K562 (cell line): ENCODE measurements around the gene ARHGAP26. TPM values are rescaled to one million over a fixed set of nuclear protein-coding genes. Genes with fewer than 3 reads are reported as not detected.

ENCODE experiments used
- ATAC-seq: fragments of 200-7000 bp; cut with Tn5 transposase; 3 replicates; pipeline ENCODE4 v1.9.1; 2020; ENCODE audit warnings: moderate library complexity
- BruUV-seq: library from RNA; stranded (reverse); fragments of 400-500 nt; replicated peaks from 2 replicates; lab custom pipeline; 2021; lab: Mats Ljungman, UMichigan
- CTCF ChIA-PET: fragments of 300-600 bp; formaldehyde crosslinking; extraction: SDS; loops from one replicate; lab custom pipeline; 2021; ENCODE audit warnings: low intra/inter-chr PET ratio; lab: Yijun Ruan, JAX
- POLR2A ChIA-PET: fragments of 300-600, 350-650 bp; sonication (Branson Sonifier 250); formaldehyde crosslinking; extraction: SDS; loops from one replicate; lab custom pipeline; 2021; ENCODE audit warnings: antibody characterized with exemption, inconsistent platforms; lab: Yijun Ruan, JAX
- DNase-seq, 4 experiments: peaks; one replicate each; pipeline versions ENCODE4 v3.0.0 to v3.0.0-alpha.2; 2011 to 2018; ENCODE audit warnings: low spot score in 3 of 4, mixed read lengths in 3 of 4; ENCODE audit errors: extremely low read depth in 1 of 4
- FAIRE-seq: peaks from 2 replicates; lab custom pipeline; 2011; peaks lifted over from hg19 to GRCh38; lab: Jason Lieb, UNC
- H2AFZ ChIP-seq: 2 replicates; pipeline ENCODE4 v1.6.0; 2011; ENCODE audit warnings: low read depth, low read length, control low read depth, inconsistent platforms
- H3K27ac ChIP-seq: fragments of 200-600 bp; 3 replicates; pipeline ENCODE4 v1.8.0; 2011; ENCODE audit warnings: low read depth, mild to moderate bottlenecking, control low read depth, inconsistent platforms, low read length, moderate library complexity, mixed read lengths; ENCODE audit errors: extremely low read depth
- H3K27me3 ChIP-seq, 2 experiments: fragments of 300-600 bp in 1 of 2; 2 replicates in 1 of 2; 3 replicates in 1 of 2; pipeline versions ENCODE4 v1.6.0 to v1.8.0; 2011; ENCODE audit warnings: inconsistent platforms in 2 of 2, low read length in 2 of 2, mild to moderate bottlenecking in 1 of 2, mixed read lengths in 1 of 2, moderate library complexity in 1 of 2; ENCODE audit not compliant: control insufficient read depth in 2 of 2, insufficient read depth in 2 of 2
- H3K36me3 ChIP-seq: fragments of 300-600 bp; 3 replicates; pipeline ENCODE4 v1.8.0; 2011; ENCODE audit warnings: mild to moderate bottlenecking, low read length, inconsistent platforms; ENCODE audit not compliant: control insufficient read depth, insufficient read depth
- H3K4me1 ChIP-seq, 2 experiments: fragments of 200-600 bp in 1 of 2; replicated peaks in 1 of 2; 2 replicates in 1 of 2; 3 replicates in 1 of 2; pipeline versions ENCODE4 v1.5.1 to v1.8.0; 2011; ENCODE audit warnings: inconsistent platforms in 2 of 2, low read length in 2 of 2, mild to moderate bottlenecking in 1 of 2, mixed read lengths in 1 of 2, moderate library complexity in 1 of 2; ENCODE audit not compliant: control insufficient read depth in 2 of 2, insufficient read depth in 2 of 2
- H3K4me2 ChIP-seq: 2 replicates; pipeline ENCODE4 v1.6.1; 2011; ENCODE audit warnings: low read length, control low read depth, inconsistent platforms, mixed read lengths; ENCODE audit not compliant: insufficient read depth
- H3K4me3 ChIP-seq: fragments of 200-600 bp; sonication (generic), shearing (Covaris generic); 2 replicates; pipeline ENCODE4 v1.5.1; 2016; ENCODE audit warnings: control low read depth, inconsistent platforms
- H3K79me2 ChIP-seq: fragments of 200-600 bp; 3 replicates; pipeline ENCODE4 v1.8.0; 2011; ENCODE audit warnings: low read length, inconsistent platforms; ENCODE audit not compliant: control insufficient read depth, insufficient read depth
- H3K9ac ChIP-seq, 2 experiments: 2 replicates each; pipeline versions ENCODE4 v1.6.0 to v1.6.1; 2011; ENCODE audit warnings: low read depth in 2 of 2, low read length in 2 of 2, control low read depth in 1 of 2, inconsistent platforms in 1 of 2, mild to moderate bottlenecking in 1 of 2, mixed read lengths in 1 of 2; ENCODE audit not compliant: insufficient read depth in 1 of 2
- H3K9me1 ChIP-seq: one replicate; pipeline ENCODE4 v1.6.0; 2011; ENCODE audit warnings: inconsistent platforms, mild to moderate bottlenecking, low read length, moderate library complexity; ENCODE audit not compliant: control insufficient read depth, insufficient read depth
- H3K9me3 ChIP-seq: replicated peaks from 2 replicates; pipeline ENCODE4 v1.5.1; 2011; ENCODE audit warnings: low read depth, low read length, inconsistent platforms; ENCODE audit not compliant: control insufficient read depth, insufficient read depth
- H4K20me1 ChIP-seq: replicated peaks from 2 replicates; pipeline ENCODE4 v1.6.1; 2011; ENCODE audit warnings: low read length, inconsistent platforms, mixed read lengths; ENCODE audit not compliant: control insufficient read depth, insufficient read depth
- DACH1 ChIP-seq: fragments of 450-650 bp; IDR thresholded peaks from 2 replicates; pipeline ENCODE4 v1.6.1; 2018; ENCODE audit not compliant: partially characterized antibody
- GTF3C2 ChIP-seq: IDR thresholded peaks from 3 replicates; pipeline ENCODE4 v1.6.1; 2011; ENCODE audit warnings: borderline replicate concordance, mild to moderate bottlenecking, moderate library complexity; ENCODE audit not compliant: insufficient read length; ENCODE audit errors: extremely low read depth
- NR2C2 ChIP-seq, 2 experiments: fragments of 200-800 bp in 1 of 2; sonication (Bioruptor generic) in 1 of 2; sonication (generic) in 1 of 2; formaldehyde crosslinking in 1 of 2; IDR thresholded peaks; 2 replicates each; pipeline versions ENCODE4 v1.6.1 to v1.8.0; 2016 to 2022; ENCODE audit warnings: mild to moderate bottlenecking in 1 of 2, missing compliant biosample characterization in 1 of 2, missing genetic modification characterization in 1 of 2, missing genetic modification reagents in 1 of 2
- RAD51 ChIP-seq: fragments of 450-650 bp; IDR thresholded peaks from 2 replicates; pipeline ENCODE4 v1.7.1; 2016; ENCODE audit warnings: low read depth, mild to moderate bottlenecking, borderline replicate concordance
- RFX7 ChIP-seq: fragments of 250-450 bp; sonication (Bioruptor Pico); IDR thresholded peaks from 2 replicates; pipeline ENCODE4 v1.5.1; 2021; ENCODE audit warnings: mild to moderate bottlenecking
- SETDB1 ChIP-seq: IDR thresholded peaks from one replicate; pipeline ENCODE4 v1.6.1; 2012; ENCODE audit warnings: low read length, control low read depth, inconsistent platforms
- TAF7 ChIP-seq: fragments of 450-650 bp; IDR thresholded peaks from 2 replicates; pipeline ENCODE4 v1.6.1; 2016; ENCODE audit warnings: missing genetic modification characterization, missing compliant biosample characterization
- VEZF1 ChIP-seq: fragments of 200-800 bp; sonication (Bioruptor generic); IDR thresholded peaks from 2 replicates; pipeline ENCODE4 v1.6.1; 2017; ENCODE audit warnings: missing genetic modification characterization, missing compliant biosample characterization
- WGBS: fragments of 100-300 bp; shearing (Covaris generic); methylation state at CpG from one replicate; pipeline ENCODE4 v1.1.6; 2016; ENCODE audit warnings: low coverage, mixed read lengths; ENCODE audit not compliant: insufficient coverage; ENCODE audit errors: missing lambda C conversion rate; 5-methylcytosine and 5-hydroxymethylcytosine counted together
- in situ Hi-C: fragments of 300-500 bp; cut with MboI; formaldehyde crosslinking; loops from 4 replicates; pipeline ENCODE4 v1.15.0; 2018; ENCODE audit warnings: inconsistent platforms, mixed read lengths
- intact Hi-C: fragments of 100-400 bp; cut with micrococcal nuclease; formaldehyde crosslinking; loops from 2 replicates; pipeline ENCODE4 v1.14.2; 2022
- polyA plus RNA-seq, 8 experiments: library from polyadenylated mRNA; depleted of rRNA in 4 of 8; stranded (reverse) in 5 of 8; unstranded in 3 of 8; fragments of >200 nt; fragmentation: Nextera tagmentation in 2 of 8; fragmentation: Illumina TruSeq in 1 of 8; extraction: Ambion mirVana in 2 of 8; extraction: Trizol in 1 of 8; gene quantifications; 2 replicates each; pipeline versions ENCODE4 v1.2.1 to v1.2.3, GENCODE V29; 2011 to 2014; ENCODE audit warnings: inconsistent platforms in 1 of 8, missing spikeins in 1 of 8
- total RNA-seq, 7 experiments: library from RNA; depleted of rRNA in 6 of 7; stranded (reverse); fragments of >200 nt in 6 of 7; fragmentation: Illumina TruSeq in 2 of 7; extraction: Trizol in 2 of 7; gene quantifications; 2 replicates each; pipeline versions ENCODE4 v1.2.1 to v1.2.3, GENCODE V29; 2011 to 2021; ENCODE audit warnings: low replicate concordance in 1 of 7

ARHGAP26 gene
- total and polyA plus RNA-seq, 9 of the 15 experiments (the other 6 are each of a cell fraction or from before 2014, with no cell fraction given): 0.13 to 1.1 (median 0.55) TPM

GRCh38 chr5:142894749-142895148 lies 124.6 kb downstream of the ARHGAP26 start (continued):
- TF ChIP-seq GTF3C2: no peak

GRCh38 chr5:142896325-142897007 lies 126.3 kb downstream of the ARHGAP26 start:
- Histone ChIP-seq H3K36me3 (no peaks in the 10 kb centered on the region), H3K27me3 (no peaks in the 10 kb centered on the region; a peak in 3 of 5 replicates), H3K9ac (no peak overlapping the region), H3K9me1 (no peaks in the 10 kb centered on the region), H2AFZ (no peak overlapping the region), H3K9me3 (no peaks in the 10 kb centered on the region), H3K4me2 (no peak overlapping the region), H3K4me1 (no peaks in the 10 kb centered on the region), H3K4me3 (no peak overlapping the region), H4K20me1 (no peaks in the 10 kb centered on the region), H3K79me2 (no peaks in the 10 kb centered on the region), H3K27ac (no peak overlapping the region)
- no peak for ATAC-seq
- no peak for FAIRE-seq
- TF ChIP-seq TAF7: no peak
- TF ChIP-seq RFX7 (CRISPR knock-in tag): no peak
- TF ChIP-seq DACH1: no peak
- no peak for TF ChIP-seq SETDB1
- TF ChIP-seq VEZF1 (CRISPR knock-in tag): no peak
- TF ChIP-seq NR2C2 (CRISPR knock-in tag; IDR thresholded peaks at IDR 0.05): no peak
- TF ChIP-seq NR2C2 (tag; IDR thresholded peaks at IDR 0.05): no peak
- TF ChIP-seq RAD51: no peak
- WGBS: 0% methylated on average over 2 of the region's 2 CpGs
- intact Hi-C loops: no loop called here
- in situ Hi-C loops: no loop called here
- no peak for DNase-seq
- CTCF ChIA-PET: no interaction called here
- BruUV-seq: no TSS peak
- POLR2A ChIA-PET: interaction anchor here (0.6 kb wide), 1 partner anchor 1231 kb away, joined by 3 read pairs; no protein-coding TSS in a partner anchor
